Suprapubic skin (tissue), 4 donors: ENCODE measurements around the gene DUS3L. TPM values are rescaled to one million over a fixed set of nuclear protein-coding genes. Genes with fewer than 3 reads are reported as not detected.
A peak's percentile ranks its signal among the peaks of the same experiment; 100 is the strongest.

Experiments
- DNase-seq, 2 donors: peaks; one replicate each; pipeline ENCODE4 v3.0.0-alpha.2; 2019; ENCODE audit warnings: low spot score in 2 of 2
- H3K27ac ChIP-seq: fragments of 200-600 bp; sonication (generic); one replicate; pipeline ENCODE4 v1.5.1; 2019
- H3K27me3 ChIP-seq: fragments of 200-600 bp; sonication (generic); one replicate; pipeline ENCODE4 v1.5.1; 2019
- H3K36me3 ChIP-seq: fragments of 200-600 bp; sonication (generic); one replicate; pipeline ENCODE4 v1.5.1; 2019
- H3K4me1 ChIP-seq: fragments of 200-600 bp; sonication (generic); one replicate; pipeline ENCODE4 v1.5.1; 2019
- H3K4me3 ChIP-seq: fragments of 200-600 bp; sonication (generic); one replicate; pipeline ENCODE4 v1.5.1; 2019; ENCODE audit warnings: mild to moderate bottlenecking
- H3K9me3 ChIP-seq: fragments of 200-600 bp; sonication (generic); one replicate; pipeline ENCODE4 v1.5.1; 2019
- CTCF ChIP-seq, 2 donors: fragments of 200-600 bp in 1 of 2; fragments of 450-650 bp in 1 of 2; sonication (generic) in 1 of 2; IDR thresholded peaks; one replicate each; pipeline ENCODE4 v1.5.1; 2016 to 2019; ENCODE audit warnings: antibody characterized with exemption in 2 of 2, mild to moderate bottlenecking in 1 of 2, moderate library complexity in 1 of 2
- EP300 ChIP-seq: sonication (generic); formaldehyde crosslinking; IDR thresholded peaks from one replicate; pipeline ENCODE4 v1.6.1; 2017; ENCODE audit warnings: antibody characterized with exemption
- POLR2A ChIP-seq, 2 donors: fragments of 450-650 bp; IDR thresholded peaks; one replicate each; pipeline ENCODE4 v1.6.1; 2017; ENCODE audit warnings: antibody characterized with exemption in 2 of 2, mild to moderate bottlenecking in 2 of 2, moderate library complexity in 2 of 2
- POLR2AphosphoS5 ChIP-seq, 3 donors: sonication (generic); formaldehyde crosslinking; IDR thresholded peaks; one replicate each; pipeline ENCODE4 v1.6.1; 2017; ENCODE audit warnings: antibody characterized with exemption in 3 of 3
- WGBS: methylation state at CpG from one replicate; pipeline ENCODE4 v1.1.5; 2018; 5-methylcytosine and 5-hydroxymethylcytosine counted together
- total RNA-seq, 4 donors: library from RNA; depleted of rRNA; stranded (reverse); fragments of >200 nt; gene quantifications; one replicate each; pipeline ENCODE4 v1.1.0, GENCODE V29; 2016

DUS3L gene
- total RNA-seq, 4 donors from 2014 or later = 28.8 to 58.5 (median 43.8) TPM

- 90% methylated on average over 6 of the region's 6 CpGs for WGBS
Observed at GRCh38 chr19:5832527-5833216, 41.7 kb upstream of the DUS3L start.

GRCh38 chr19:5832061-5832460 lies 41.1 kb upstream of the DUS3L start:
- WGBS = 95% methylated on average over 17 of the region's 22 CpGs
- TF ChIP-seq CTCF (IDR thresholded peaks at IDR 0.05) (no peak), POLR2AphosphoS5 (IDR thresholded peaks at IDR 0.05) (no peak), EP300 (no peak), POLR2A (IDR thresholded peaks at IDR 0.05) (no peak)
- no peaks in the 10 kb centered on the region for H3K9me3 ChIP-seq
- no peak for DNase-seq
- H3K4me3 ChIP-seq = no peak overlapping the region
- H3K36me3 ChIP-seq = no peaks in the 10 kb centered on the region
- peaks cover 20% of the 10 kb centered on the region for H3K4me1 ChIP-seq
- H3K27me3 ChIP-seq = peaks cover 5% of the 10 kb centered on the region
- H3K27ac ChIP-seq = no peak overlapping the region

More at GRCh38 chr19:5832527-5833216, 41.7 kb upstream of the DUS3L start:
- H3K36me3 ChIP-seq = no peaks in the 10 kb centered on the region
- TF ChIP-seq POLR2A (IDR thresholded peaks at IDR 0.05) = no peak
- H3K27me3 ChIP-seq = peaks cover 5% of the 10 kb centered on the region
- peaks cover 16% of the 10 kb centered on the region for H3K4me1 ChIP-seq
- no peak overlapping the region for H3K27ac ChIP-seq
- no peak overlapping the region for H3K4me3 ChIP-seq
- no peaks in the 10 kb centered on the region for H3K9me3 ChIP-seq
- DNase-seq = no peak

- Histone ChIP-seq H3K36me3 (no peaks in the 10 kb centered on the region), H3K27me3 (peaks cover 5% of the 10 kb centered on the region), H3K4me1 (peaks cover 29% of the 10 kb centered on the region), H3K27ac (no peak overlapping the region), H3K4me3 (no peak overlapping the region), H3K9me3 (no peaks in the 10 kb centered on the region)
- WGBS = 60% methylated on average over 2 of the region's 9 CpGs
- no peak for DNase-seq
- TF ChIP-seq POLR2AphosphoS5 (IDR thresholded peaks at IDR 0.05) (no peak), POLR2A (IDR thresholded peaks at IDR 0.05) (no peak), EP300 (no peak), CTCF (IDR thresholded peaks at IDR 0.05) (no peak)
Observed at GRCh38 chr19:5831159-5831558, 40.2 kb upstream of the DUS3L start.

- peak overlapping the region; percentile 54 for H3K4me3 ChIP-seq
- DNase-seq = no peak
- H3K27ac ChIP-seq = no peak overlapping the region
- no peaks in the 10 kb centered on the region for H3K9me3 ChIP-seq
- H3K4me1 ChIP-seq = peaks cover 35% of the 10 kb centered on the region
- no peaks in the 10 kb centered on the region for H3K36me3 ChIP-seq
- H3K27me3 ChIP-seq = peaks cover 5% of the 10 kb centered on the region
- WGBS = 54% methylated on average over 16 of the region's 34 CpGs
- TF ChIP-seq EP300 (no peak), POLR2A (IDR thresholded peaks at IDR 0.05) (no peak), POLR2AphosphoS5 (IDR thresholded peaks at IDR 0.05) (no peak), CTCF (IDR thresholded peaks at IDR 0.05) (no peak)
Observed at GRCh38 chr19:5829567-5830310, 38.8 kb upstream of the DUS3L start.

GRCh38 chr19:5828661-5829566 lies 38.0 kb upstream of the DUS3L start:
- DNase-seq = no peak
- no peak for TF ChIP-seq CTCF (IDR thresholded peaks at IDR 0.05)
- TF ChIP-seq EP300 = no peak
- TF ChIP-seq POLR2A (IDR thresholded peaks at IDR 0.05) = no peak
- no peak for TF ChIP-seq POLR2AphosphoS5 (IDR thresholded peaks at IDR 0.05)
- WGBS = 8% methylated on average over 9 of the region's 47 CpGs

More at GRCh38 chr19:5828661-5829566, 38.0 kb upstream of the DUS3L start:
- Histone ChIP-seq H3K4me1 (peaks cover 35% of the 10 kb centered on the region), H3K27ac (peak overlapping the region; percentile 81), H3K27me3 (peaks cover 5% of the 10 kb centered on the region), H3K4me3 (peak overlapping the region; percentile 54), H3K9me3 (no peaks in the 10 kb centered on the region), H3K36me3 (no peaks in the 10 kb centered on the region)
